Kidney (tissue), 14 donors: ENCODE data around the gene USP35. TPM values are rescaled to one million over a fixed set of nuclear protein-coding genes. Genes with fewer than 3 reads are reported as not detected.

ENCODE experiments used
- DNase-seq, 5 donors: peaks; one replicate each; pipeline ENCODE4 v3.0.0-alpha.2; 2013 to 2020
- FAIRE-seq: peaks from 2 replicates; lab custom pipeline; 2012; peaks lifted over from hg19 to GRCh38; lab: Jason Lieb, UNC
- H3K27ac ChIP-seq, 2 donors: one replicate each; pipeline ENCODE4 v1.7.0; 2013; ENCODE audit warnings: low read depth in 2 of 2, low read length in 2 of 2, inconsistent platforms in 1 of 2
- H3K27me3 ChIP-seq: one replicate; pipeline ENCODE4 v1.7.1; 2013; ENCODE audit warnings: low read length, inconsistent platforms; ENCODE audit not compliant: control insufficient read depth, insufficient read depth
- H3K36me3 ChIP-seq, 3 donors: one replicate each; pipeline versions ENCODE4 v1.7.0 to v1.7.1; 2013; ENCODE audit warnings: low read length in 3 of 3, control low read depth in 1 of 3, inconsistent platforms in 1 of 3; ENCODE audit not compliant: insufficient read depth in 3 of 3, control insufficient read depth in 2 of 3
- H3K4me1 ChIP-seq, 3 donors: one replicate each; pipeline versions ENCODE4 v1.7.0 to v1.7.1; 2013; ENCODE audit warnings: low read length in 3 of 3, inconsistent platforms in 1 of 3, low read depth in 1 of 3; ENCODE audit not compliant: control insufficient read depth in 2 of 3, insufficient read depth in 2 of 3
- H3K4me3 ChIP-seq, 3 donors: one replicate each; pipeline versions ENCODE4 v1.7.0 to v1.8.1; 2013; ENCODE audit warnings: low read length in 3 of 3, control low read depth in 1 of 3, inconsistent platforms in 1 of 3
- H3K9ac ChIP-seq, 3 donors: one replicate each; pipeline versions ENCODE4 v1.7.0 to v1.7.1; 2013; ENCODE audit warnings: low read length in 3 of 3, control low read depth in 1 of 3, inconsistent platforms in 1 of 3
- H3K9me3 ChIP-seq, 3 donors: one replicate each; pipeline versions ENCODE4 v1.7.0 to v1.7.1; 2013; ENCODE audit warnings: low read length in 3 of 3, control low read depth in 1 of 3, inconsistent platforms in 1 of 3; ENCODE audit not compliant: control insufficient read depth in 2 of 3, insufficient read depth in 1 of 3
- CTCF ChIP-seq: IDR thresholded peaks from 3 replicates; pipeline ENCODE4 v1.5.1; 2012; ENCODE audit warnings: mild to moderate bottlenecking, moderate library complexity, borderline replicate concordance; ENCODE audit not compliant: insufficient read depth; ENCODE audit errors: extremely low read depth
- intact Hi-C: fragments of 100-400 bp; cut with DNase I; formaldehyde crosslinking; loops from one replicate; pipeline ENCODE4 v1.11.1; 2022
- polyA plus RNA-seq: library from polyadenylated mRNA; stranded (reverse); fragments of 350-450 nt; fragmentation: Illumina TruSeq; extraction: RNeasy Lipid Tissue Mini Kit (QIAGEN cat#74804); gene quantifications from one replicate; pipeline ENCODE4 v1.2.3, GENCODE V29; 2014; ENCODE audit warnings: low read depth, low replicate concordance; ENCODE audit not compliant: insufficient read depth
- total RNA-seq: library from RNA; stranded (reverse); fragmentation: NEBNext Ultra II Directional; extraction: Animal tissue kit (Norgen Biotek cat#: 25700); gene quantifications from one replicate; pipeline ENCODE4 v1.2.1, GENCODE V29; 2021
- donor health status: control.
- donor health status: control.
- donor health status: control.
- donor health status: control.
- donor health status: control.
- donor health status: DM: yes; HTN: yes; CAD: no.
- donor health status: Normal renal cell carcinoma (clear cell type).

Gene USP35
- total and polyA plus RNA-seq, 2 donors from 2014 or later, result 4.0 to 7.7 TPM

GRCh38 chr11:78200553-78200952 is 11.8 kb downstream of the USP35 start:
- Histone ChIP-seq H3K9me3 (no peaks in the 10 kb centered on the region), H3K36me3 (peaks cover 0 to 7% (median 0%) of the 10 kb centered on the region in 3 donors), H3K4me3 (no peak overlapping the region), H3K4me1 (no peaks in the 10 kb centered on the region), H3K27ac (no peak overlapping the region), H3K27me3 (no peaks in the 10 kb centered on the region), H3K9ac (no peak overlapping the region)
- no peak for DNase-seq
- TF ChIP-seq CTCF, result no peak
- FAIRE-seq, result no peak
- intact Hi-C loops, result no loop called here

DNA sequence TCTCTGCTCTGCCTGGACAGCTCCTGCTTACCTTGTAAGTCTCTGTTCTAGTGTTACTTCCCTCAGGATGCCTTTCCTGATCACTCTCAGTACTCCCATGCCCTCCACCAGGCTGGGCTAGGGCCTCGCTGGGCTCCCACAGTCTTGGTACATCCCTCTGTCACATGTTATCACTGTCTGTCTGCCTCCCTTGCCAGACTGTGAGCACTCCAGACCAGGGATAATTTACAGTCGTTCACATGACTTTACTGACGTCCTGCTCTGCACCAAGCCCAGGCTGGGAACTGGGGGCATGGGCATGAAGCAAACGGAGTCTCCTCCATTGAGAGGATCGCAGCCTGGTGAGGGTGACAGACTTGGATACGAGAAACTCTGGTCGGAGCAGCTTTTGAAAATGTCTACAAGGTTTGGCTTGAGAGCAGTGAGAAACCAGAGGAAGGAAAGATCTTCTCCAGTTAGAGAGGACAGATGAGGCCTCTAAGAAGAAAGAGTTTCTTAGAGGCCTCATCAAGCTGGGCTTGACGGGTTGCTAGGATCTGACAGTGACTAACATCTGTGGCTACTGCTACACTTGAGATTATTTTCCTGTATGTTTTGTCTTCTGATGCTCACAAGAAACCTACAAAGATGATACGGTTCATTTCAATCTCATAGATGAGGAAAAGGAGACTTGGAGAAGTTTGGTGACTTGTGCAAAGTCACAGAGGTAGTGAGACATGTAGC is 12.5 kb downstream of the USP35 start:
- intact Hi-C loops, result no loop called here
- no peaks in the 10 kb centered on the region for H3K9me3 ChIP-seq
- no peak overlapping the region for H3K27ac ChIP-seq
- H3K4me1 ChIP-seq, result no peaks in the 10 kb centered on the region
- no peak overlapping the region for H3K9ac ChIP-seq
- H3K27me3 ChIP-seq, result no peaks in the 10 kb centered on the region
- no peak for TF ChIP-seq CTCF
- no peak overlapping the region for H3K4me3 ChIP-seq
- no peak for FAIRE-seq
- peaks cover 0 to 7% (median 0%) of the 10 kb centered on the region in 3 donors for H3K36me3 ChIP-seq
- no peak for DNase-seq

- intact Hi-C loops, result no loop called here
- Histone ChIP-seq H3K4me3 (no peak overlapping the region), H3K27me3 (no peaks in the 10 kb centered on the region), H3K4me1 (no peaks in the 10 kb centered on the region), H3K9ac (no peak overlapping the region), H3K36me3 (peaks cover 0 to 8% (median 2%) of the 10 kb centered on the region in 3 donors), H3K9me3 (no peaks in the 10 kb centered on the region), H3K27ac (no peak overlapping the region)
- FAIRE-seq (no peak), DNase-seq (no peak)
- TF ChIP-seq CTCF, result no peak
Measured at GRCh38 chr11:78202733-78203167, 14.0 kb downstream of the USP35 start.
